Measurements from ENCODE around the gene RGS10. TPM values are rescaled to one million over a fixed set of nuclear protein-coding genes. Genes with fewer than 3 reads are reported as not detected.

Gene RGS10
- total RNA-seq, 1 experiment from 2014 or later: 10.8 TPM

GRCh38 chr10:119480667-119481066 is 61.9 kb downstream of the RGS10 start:
- no peak overlapping the region for H3K4me3 Mint-ChIP-seq (ENCODE audit: low read depth, unreplicated experiment)
- BruUV-seq (replicated peaks): no TSS peak
- no peak overlapping the region for H3K27ac Mint-ChIP-seq (ENCODE audit: unreplicated experiment)
- no peaks in the 10 kb centered on the region for H3K9me3 Mint-ChIP-seq (ENCODE audit: low read depth, unreplicated experiment)
- intact Hi-C loops (cut with micrococcal nuclease; ENCODE audit: unreplicated experiment): no loop called here
- no peak for DNase-seq
- no peak for TF ChIP-seq CTCF (IDR thresholded peaks at IDR 0.05; ENCODE audit: unreplicated experiment)
- H3K4me1 Mint-ChIP-seq (ENCODE audit: low read depth, unreplicated experiment): no peaks in the 10 kb centered on the region
- CTCF ChIA-PET: interaction anchor here (0.5 to 0.7 kb wide), 3 partner anchors 9 to 1729 kb away, joined by 3 to 5 read pairs (median 5); no protein-coding TSS in a partner anchor
- peaks cover 51% of the 10 kb centered on the region for H3K27me3 Mint-ChIP-seq (ENCODE audit: unreplicated experiment)
- no peaks in the 10 kb centered on the region for H3K36me3 Mint-ChIP-seq (ENCODE audit: insufficient read depth, unreplicated experiment)

- H3K9me3 Mint-ChIP-seq (ENCODE audit: low read depth, unreplicated experiment): no peaks in the 10 kb centered on the region
- no peak overlapping the region for H3K4me3 Mint-ChIP-seq (ENCODE audit: low read depth, unreplicated experiment)
- no peaks in the 10 kb centered on the region for H3K4me1 Mint-ChIP-seq (ENCODE audit: low read depth, unreplicated experiment)
- BruUV-seq (replicated peaks): no TSS peak
- CTCF ChIA-PET: no interaction called here
- intact Hi-C loops (cut with micrococcal nuclease; ENCODE audit: unreplicated experiment): no loop called here
- H3K27me3 Mint-ChIP-seq (ENCODE audit: unreplicated experiment): peaks cover 62% of the 10 kb centered on the region
- no peak overlapping the region for H3K27ac Mint-ChIP-seq (ENCODE audit: unreplicated experiment)
- no peak for DNase-seq
- no peak for TF ChIP-seq CTCF (IDR thresholded peaks at IDR 0.05; ENCODE audit: unreplicated experiment)
- H3K36me3 Mint-ChIP-seq (ENCODE audit: insufficient read depth, unreplicated experiment): no peaks in the 10 kb centered on the region
Measured at GRCh38 chr10:119479532-119479931, 63.0 kb downstream of the RGS10 start.

- TF ChIP-seq CTCF (IDR thresholded peaks at IDR 0.05; ENCODE audit: unreplicated experiment): no peak
- Mint-ChIP-seq H3K27ac (ENCODE audit: unreplicated experiment) (no peak overlapping the region), H3K36me3 (ENCODE audit: insufficient read depth, unreplicated experiment) (no peaks in the 10 kb centered on the region), H3K4me3 (ENCODE audit: low read depth, unreplicated experiment) (no peak overlapping the region), H3K9me3 (ENCODE audit: low read depth, unreplicated experiment) (no peaks in the 10 kb centered on the region), H3K27me3 (ENCODE audit: unreplicated experiment) (peaks cover 67% of the 10 kb centered on the region), H3K4me1 (ENCODE audit: low read depth, unreplicated experiment) (no peaks in the 10 kb centered on the region)
- CTCF ChIA-PET: no interaction called here
- DNase-seq: no peak
- no TSS peak for BruUV-seq (replicated peaks)
- intact Hi-C loops (cut with micrococcal nuclease; ENCODE audit: unreplicated experiment): no loop called here
Measured at GRCh38 chr10:119478811-119479341, 63.6 kb downstream of the RGS10 start.

GRCh38 chr10:119478111-119478802 is 64.3 kb downstream of the RGS10 start:
- CTCF ChIA-PET: no interaction called here
- intact Hi-C loops (cut with micrococcal nuclease; ENCODE audit: unreplicated experiment): no loop called here
- no peaks in the 10 kb centered on the region for H3K9me3 Mint-ChIP-seq (ENCODE audit: low read depth, unreplicated experiment)
- H3K36me3 Mint-ChIP-seq (ENCODE audit: insufficient read depth, unreplicated experiment): no peaks in the 10 kb centered on the region
- no TSS peak for BruUV-seq (replicated peaks)
- no peak for DNase-seq
- peaks cover 67% of the 10 kb centered on the region for H3K27me3 Mint-ChIP-seq (ENCODE audit: unreplicated experiment)
- no peak overlapping the region for H3K27ac Mint-ChIP-seq (ENCODE audit: unreplicated experiment)
- H3K4me3 Mint-ChIP-seq (ENCODE audit: low read depth, unreplicated experiment): no peak overlapping the region
- no peaks in the 10 kb centered on the region for H3K4me1 Mint-ChIP-seq (ENCODE audit: low read depth, unreplicated experiment)
- TF ChIP-seq CTCF (IDR thresholded peaks at IDR 0.05; ENCODE audit: unreplicated experiment): no peak
